ENCODE measurements around the gene GSTM5. TPM values are rescaled to one million over a fixed set of nuclear protein-coding genes. Genes with fewer than 3 reads are reported as not detected.

Gene GSTM5
- total and polyA plus RNA-seq, 2 of the 8 experiments (the other 6 are each of a cell fraction or from before 2014, with no cell fraction given) = 0.24 to 0.89 TPM

GRCh38 chr1:109689844-109690405 is 22.1 kb upstream of the GSTM5 start:
- no peak for FAIRE-seq
- 91% methylated on average over 6 of the region's 6 CpGs; no CpG with 5 or more reads in 1 of the 2 experiments for WGBS, 2 experiments (ENCODE audit: extremely low coverage in 1 of 2, insufficient coverage in 1 of 2, insufficient read length in 1 of 2, insufficient replicate concordance in 2 of 2, low coverage in 1 of 2, low lambda C conversion rate in 2 of 2, missing lambda C conversion rate in 1 of 2)

More at GRCh38 chr1:109689844-109690405, 22.1 kb upstream of the GSTM5 start:
- CTCF ChIA-PET (ENCODE audit: partially characterized antibody) = interaction anchor here (0.9 to 5.4 kb wide), 3 partner anchors 32 to 49 kb away, joined by 3 to 60 read pairs (median 4); no protein-coding TSS in a partner anchor
- Histone ChIP-seq H3K14ac (ENCODE audit: insufficient read length) (no peak overlapping the region), H3K27me3 (replicated peaks in 1 of 4; ENCODE audit: control insufficient read depth in 3 of 4, extremely low read depth in 1 of 4, insufficient read depth in 3 of 4, low read length in 3 of 4) (no peaks in the 10 kb centered on the region), H4K8ac (ENCODE audit: extremely low read depth, insufficient read depth, low read length) (no peak overlapping the region), H3K9ac (replicated peaks in 1 of 4; ENCODE audit: extremely low read depth in 1 of 4, low read depth in 3 of 4, low read length in 3 of 4) (no peak overlapping the region), H3K4me2 (ENCODE audit: insufficient read depth in 1 of 2, low read depth in 2 of 2, low read length in 2 of 2) (no peak overlapping the region), H3K9me3 (ENCODE audit: insufficient read depth in 2 of 2, low read depth in 1 of 2, low read length in 1 of 2) (0 out of 4 replicates have a peak, but pooled peaks cover 0 to 2% of the 10 kb centered on the region in 2 experiments), H2BK20ac (ENCODE audit: low read length) (no peak overlapping the region), H4K5ac (ENCODE audit: insufficient read length, low read depth, low read length) (no peak overlapping the region), H3K18ac (ENCODE audit: extremely low read depth, low read length) (no peak overlapping the region), H3K4me3 (ENCODE audit: extremely low read depth in 1 of 4, insufficient read depth in 2 of 4, low read depth in 3 of 4, low read length in 4 of 4) (no peak overlapping the region), H4K91ac (replicated peaks; ENCODE audit: insufficient read length, low read length) (no peak overlapping the region), H2BK12ac (ENCODE audit: low read depth, low read length) (no peak overlapping the region), H2AK5ac (ENCODE audit: low read depth, low read length) (no peak overlapping the region), H3K23ac (ENCODE audit: insufficient read length) (no peak overlapping the region), H2AFZ (ENCODE audit: low read length) (no peak overlapping the region), H3K79me2 (ENCODE audit: control insufficient read depth in 1 of 2, insufficient read depth in 2 of 2, low read length in 2 of 2) (no peaks in the 10 kb centered on the region), H3K36me3 (ENCODE audit: control insufficient read depth in 2 of 4, insufficient read depth in 4 of 4, low read length in 3 of 4) (no peaks in the 10 kb centered on the region), H3K4ac (replicated peaks; ENCODE audit: insufficient read length, low read depth, low read length) (no peak overlapping the region), H3K23me2 (ENCODE audit: low read depth, low read length) (peaks cover 4% of the 10 kb centered on the region; the same call in 1 of the 2 replicates), H3K27ac (ENCODE audit: low read depth, low read length) (no peak overlapping the region), H3K79me1 (ENCODE audit: low read depth, low read length) (no peaks in the 10 kb centered on the region), H2BK120ac (replicated peaks; ENCODE audit: low read depth, low read length) (no peak overlapping the region), H3K56ac (replicated peaks; ENCODE audit: insufficient read length, low read depth, low read length) (no peak overlapping the region), H4K20me1 (replicated peaks in 1 of 2; ENCODE audit: control insufficient read depth in 1 of 2, insufficient read depth in 2 of 2, low read length in 2 of 2) (no peaks in the 10 kb centered on the region), H2BK15ac (ENCODE audit: low read length) (no peak overlapping the region), H2BK5ac (ENCODE audit: low read depth, low read length) (no peak overlapping the region), H3K4me1 (replicated peaks in 1 of 4; ENCODE audit: control insufficient read depth in 3 of 4, insufficient read depth in 4 of 4, low read length in 3 of 4) (peaks cover 0 to 5% (median 3%) of the 10 kb centered on the region in 4 experiments; a peak in 3 of 7 replicates)
- DNase-seq (ENCODE audit: low read depth in 1 of 2, low spot score in 2 of 2) = no peak
- TF ChIP-seq GABPA (IDR thresholded peaks at IDR 0.05; ENCODE audit: borderline replicate concordance, insufficient read depth, low read length) (no peak), RAD21 (IDR thresholded peaks at IDR 0.05 in 1 of 2, conservative IDR thresholded peaks at IDR 0.05 in 1 of 2; ENCODE audit: low read depth in 2 of 2, low read length in 2 of 2) (no peak), CBX8 (IDR thresholded peaks at IDR 0.05; ENCODE audit: borderline replicate concordance, low read depth, low read length) (no peak), BRCA1 (IDR thresholded peaks at IDR 0.05; ENCODE audit: low read depth, low read length) (no peak)
- POLR2A ChIA-PET (ENCODE audit: partially characterized antibody) = no interaction called here

All from H1 (cell line).